DOHH2 (cell line): ENCODE measurements around the gene PDK3.

Experiments used
- H3F3A ChIP-seq: fragments of 200-600 bp; sonication (generic), shearing (Covaris generic); 2 replicates; pipeline ENCODE4 v1.6.0; 2016; ENCODE audit warnings: antibody characterized with exemption, mild to moderate bottlenecking; ENCODE audit not compliant: control insufficient read depth, insufficient read depth
- H3K27ac ChIP-seq: fragments of 200-600 bp; sonication (generic); 2 replicates; pipeline ENCODE4 v1.5.1; 2014; ENCODE audit warnings: low read depth, mild to moderate bottlenecking, low read length, moderate library complexity
- H3K27me3 ChIP-seq: fragments of 200-600 bp; sonication (generic); 2 replicates; pipeline ENCODE4 v1.6.1; 2014; ENCODE audit warnings: mild to moderate bottlenecking, low read length, mixed read lengths; ENCODE audit not compliant: control insufficient read depth
- H3K36me3 ChIP-seq: fragments of 200-600 bp; sonication (generic); 2 replicates; pipeline ENCODE4 v1.6.1; 2014; ENCODE audit warnings: mild to moderate bottlenecking, low read length, moderate library complexity, mixed read lengths; ENCODE audit not compliant: control insufficient read depth
- H3K4me1 ChIP-seq: fragments of 200-600 bp; sonication (generic); 2 replicates; pipeline ENCODE4 v1.6.1; 2014; ENCODE audit warnings: mild to moderate bottlenecking, low read length, mixed read lengths; ENCODE audit not compliant: control insufficient read depth
- H3K4me2 ChIP-seq: fragments of 200-600 bp; sonication (generic); 2 replicates; pipeline ENCODE4 v1.6.0; 2014; ENCODE audit warnings: mild to moderate bottlenecking, low read length, moderate library complexity
- H3K4me3 ChIP-seq: fragments of 200-600 bp; sonication (generic); 2 replicates; pipeline ENCODE4 v1.5.1; 2014; ENCODE audit warnings: mild to moderate bottlenecking, low read length, mixed read lengths
- H3K79me2 ChIP-seq: fragments of 200-600 bp; sonication (generic); 2 replicates; pipeline ENCODE4 v1.6.1; 2014; ENCODE audit warnings: mild to moderate bottlenecking, low read length, mixed read lengths; ENCODE audit not compliant: control insufficient read depth
- H3K9me2 ChIP-seq: fragments of 200-600 bp; sonication (generic); replicated peaks from 2 replicates; pipeline ENCODE4 v1.6.1; 2014; ENCODE audit warnings: mild to moderate bottlenecking, low read length, mixed read lengths; ENCODE audit not compliant: control insufficient read depth
- H3K9me3 ChIP-seq: fragments of 200-600 bp; sonication (generic); 2 replicates; pipeline ENCODE4 v1.6.1; 2014; ENCODE audit warnings: antibody characterized with exemption, low read length, mixed read lengths; ENCODE audit not compliant: control insufficient read depth, insufficient read depth
- H4K20me1 ChIP-seq: fragments of 200-600 bp; sonication (generic); 2 replicates; pipeline ENCODE4 v1.6.0; 2014; ENCODE audit warnings: low read depth, mild to moderate bottlenecking, antibody characterized with exemption, low read length, moderate library complexity; ENCODE audit not compliant: control insufficient read depth, insufficient read depth
- CTCF ChIP-seq: fragments of 200-600 bp; sonication (generic); IDR thresholded peaks from one replicate; pipeline ENCODE4 v1.5.1; 2014; ENCODE audit warnings: antibody characterized with exemption, mild to moderate bottlenecking, low read depth, low read length; ENCODE audit not compliant: poor library complexity, severe bottlenecking
- EZH2phosphoT487 ChIP-seq: fragments of 200-600 bp; sonication (generic); IDR thresholded peaks from 2 replicates; pipeline ENCODE4 v1.6.1; 2017; ENCODE audit warnings: borderline replicate concordance, mild to moderate bottlenecking, antibody characterized with exemption, low read length, moderate library complexity, mixed read lengths

The PDK3 gene

DNA sequence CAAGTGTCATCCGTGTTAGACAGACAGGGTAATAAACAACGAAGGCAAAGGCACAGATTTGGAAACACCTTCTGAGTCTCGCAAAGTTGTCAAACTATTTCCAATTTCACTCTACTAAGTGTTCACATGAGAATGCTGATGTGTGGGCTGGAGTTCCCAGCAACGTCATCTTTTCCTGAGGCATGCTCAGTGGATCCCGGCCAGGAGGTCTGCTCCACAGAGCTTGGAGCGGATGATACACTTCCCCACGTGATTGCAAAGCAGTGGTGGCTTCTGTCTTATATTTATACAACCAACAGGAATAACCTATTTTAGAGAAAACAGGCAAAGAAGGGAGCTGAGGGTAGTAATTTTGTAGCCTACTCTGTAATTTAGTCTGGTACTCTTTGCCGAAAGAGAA, 40.1 kb upstream of the PDK3 start:
- Histone ChIP-seq H3F3A (no peaks in the 10 kb centered on the region), H3K9me3 (no peaks in the 10 kb centered on the region), H3K36me3 (no peaks in the 10 kb centered on the region), H3K4me2 (no peak overlapping the region), H3K79me2 (no peaks in the 10 kb centered on the region), H3K27me3 (no peaks in the 10 kb centered on the region), H3K4me3 (no peak overlapping the region), H3K4me1 (no peaks in the 10 kb centered on the region), H4K20me1 (no peaks in the 10 kb centered on the region), H3K27ac (no peak overlapping the region), H3K9me2 (no peaks in the 10 kb centered on the region)
- TF ChIP-seq EZH2phosphoT487: no peak
- TF ChIP-seq CTCF: no peak

DNA sequence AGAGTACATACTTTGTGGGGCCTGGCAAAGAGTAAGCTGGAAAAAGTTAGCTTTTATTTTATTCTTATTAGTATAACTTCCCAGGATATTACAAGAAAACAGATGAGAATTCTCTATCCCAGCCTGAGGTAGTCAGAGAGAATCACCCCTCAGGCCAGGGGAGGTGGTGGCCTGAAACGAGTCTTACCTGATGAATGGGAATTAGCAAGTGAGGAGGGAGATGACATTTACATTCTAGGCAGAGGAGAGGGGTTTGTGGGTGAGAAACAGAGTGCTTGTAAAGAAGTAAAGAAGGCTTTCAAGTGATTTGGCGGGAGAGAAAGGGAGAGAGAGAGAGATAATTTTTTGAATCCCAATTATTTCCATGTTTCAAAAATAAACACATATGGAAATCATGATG, 39.3 kb upstream of the PDK3 start:
- H3K4me3 ChIP-seq: no peak overlapping the region
- H3K9me3 ChIP-seq: no peaks in the 10 kb centered on the region
- no peaks in the 10 kb centered on the region for H3K9me2 ChIP-seq
- H3F3A ChIP-seq: no peaks in the 10 kb centered on the region
- no peak overlapping the region for H3K4me2 ChIP-seq
- H3K36me3 ChIP-seq: no peaks in the 10 kb centered on the region
- no peaks in the 10 kb centered on the region for H3K27me3 ChIP-seq
- no peaks in the 10 kb centered on the region for H3K79me2 ChIP-seq
- H3K4me1 ChIP-seq: no peaks in the 10 kb centered on the region
- no peak overlapping the region for H3K27ac ChIP-seq
- no peaks in the 10 kb centered on the region for H4K20me1 ChIP-seq
- TF ChIP-seq CTCF: no peak
- no peak for TF ChIP-seq EZH2phosphoT487

GRCh38 chrX:24426340-24426913, 38.7 kb upstream of the PDK3 start:
- Histone ChIP-seq H3K4me2 (no peak overlapping the region), H3K4me3 (no peak overlapping the region), H4K20me1 (no peaks in the 10 kb centered on the region), H3K79me2 (no peaks in the 10 kb centered on the region), H3K36me3 (no peaks in the 10 kb centered on the region), H3F3A (no peaks in the 10 kb centered on the region), H3K9me3 (no peaks in the 10 kb centered on the region), H3K27ac (no peak overlapping the region), H3K27me3 (no peaks in the 10 kb centered on the region), H3K4me1 (no peaks in the 10 kb centered on the region), H3K9me2 (no peaks in the 10 kb centered on the region)
- no peak for TF ChIP-seq CTCF
- no peak for TF ChIP-seq EZH2phosphoT487
